CD4-positive, alpha-beta T cell treated with Interleukin-15 for 4 hours (primary cell): Measurements from ENCODE around the gene GALNT15.

ENCODE experiments used
- DNase-seq: peaks from one replicate; pipeline ENCODE4 v3.0.0-alpha.2; 2020; ENCODE audit warnings: low spot score

GALNT15 gene

GRCh38 chr3:16187213-16187790 lies 12.8 kb downstream of the GALNT15 start:
- no peak for DNase-seq

- DNase-seq, result no peak
Measured at GRCh38 chr3:16188071-16188470, 13.6 kb downstream of the GALNT15 start.

GRCh38 chr3:16189201-16189600 lies 14.7 kb downstream of the GALNT15 start:
- DNase-seq, result no peak

- DNase-seq, result no peak
Measured at GRCh38 chr3:16190704-16191103, 16.2 kb downstream of the GALNT15 start.

GRCh38 chr3:16191591-16191990 lies 17.1 kb downstream of the GALNT15 start:
- no peak for DNase-seq

- DNase-seq, result no peak
Measured at GRCh38 chr3:16192176-16192811, 17.8 kb downstream of the GALNT15 start.

- no peak for DNase-seq
Measured at GRCh38 chr3:16198427-16198826, 23.9 kb downstream of the GALNT15 start.

- no peak for DNase-seq
Measured at GRCh38 chr3:16199769-16200168, 25.3 kb downstream of the GALNT15 start.

GRCh38 chr3:16200411-16200810 lies 25.9 kb downstream of the GALNT15 start:
- no peak for DNase-seq

- no peak for DNase-seq
Measured at GRCh38 chr3:16203031-16203430, 28.6 kb downstream of the GALNT15 start.

GRCh38 chr3:16203671-16204629 lies 29.5 kb downstream of the GALNT15 start:
- DNase-seq, result no peak

- no peak for DNase-seq
Measured at GRCh38 chr3:16204751-16205150, 30.3 kb downstream of the GALNT15 start.

- no peak for DNase-seq
Measured at GRCh38 chr3:16205156-16205870, 30.8 kb downstream of the GALNT15 start.

- DNase-seq, result no peak
Measured at GRCh38 chr3:16207031-16207430, 32.6 kb downstream of the GALNT15 start.

- no peak for DNase-seq
Measured at GRCh38 chr3:16211176-16211904, 36.9 kb downstream of the GALNT15 start.

GRCh38 chr3:16214366-16214765 lies 39.9 kb downstream of the GALNT15 start:
- no peak for DNase-seq

- no peak for DNase-seq
Measured at GRCh38 chr3:16216373-16216935, 42.0 kb downstream of the GALNT15 start.

GRCh38 chr3:16219777-16220176 lies 45.3 kb downstream of the GALNT15 start:
- no peak for DNase-seq

GRCh38 chr3:16221990-16222389 lies 47.5 kb downstream of the GALNT15 start:
- DNase-seq, result no peak

GRCh38 chr3:16222547-16222946 lies 48.1 kb downstream of the GALNT15 start:
- DNase-seq, result no peak

GRCh38 chr3:16224325-16224724 lies 49.8 kb downstream of the GALNT15 start:
- DNase-seq, result no peak
